HCT116 (cell line): ENCODE data around the gene EYA2. TPM values are rescaled to one million over a fixed set of nuclear protein-coding genes. Genes with fewer than 3 reads are reported as not detected.

Experiments used
- ATAC-seq: fragments of 200-7000 bp; cut with Tn5 transposase; 2 replicates; pipeline ENCODE4 v1.9.1; 2020; ENCODE audit warnings: mild to moderate bottlenecking, moderate library complexity
- BruUV-seq: library from RNA; stranded (reverse); fragments of 400-500 nt; replicated peaks from 2 replicates; lab custom pipeline; 2021; lab: Mats Ljungman, UMichigan
- CTCF ChIA-PET: fragments of 300-600 bp; sonication (Branson Sonifier 250); formaldehyde crosslinking; loops from one replicate; lab custom pipeline; 2021; ENCODE audit warnings: antibody characterized with exemption; lab: Charles Lee
- POLR2A ChIA-PET: fragments of 300-600, 350-600 bp; sonication (Branson Sonifier 250); formaldehyde crosslinking; loops from one replicate; lab custom pipeline; 2021; ENCODE audit warnings: antibody characterized with exemption; lab: Charles Lee
- RAD21 ChIA-PET, 2 experiments: fragments of 300-600 bp; sonication (Branson Sonifier 250); formaldehyde crosslinking; loops; one replicate each; lab custom pipeline; 2023; ENCODE audit warnings: low total read pairs in 2 of 2; ENCODE audit not compliant: uncharacterized antibody in 2 of 2, unreplicated experiment in 2 of 2, low non-redundant PET in 1 of 2; lab: Charles Lee
- DNase-seq: peaks from one replicate; pipeline ENCODE4 v3.0.0-alpha.2; 2010; ENCODE audit warnings: low read depth, low spot score
- H2AFZ ChIP-seq: fragments of 200-600 bp; shearing (Covaris generic), sonication (generic); 2 replicates; pipeline ENCODE4 v1.6.1; 2017; ENCODE audit warnings: low read depth, mixed run types, mixed read lengths, antibody characterized with exemption, low read length; ENCODE audit not compliant: poor library complexity, severe bottlenecking
- H3K27ac ChIP-seq: 2 replicates; pipeline ENCODE4 v1.5.1; 2012; ENCODE audit warnings: low read depth, low read length
- H3K27me3 ChIP-seq: fragments of 200-600 bp; sonication (generic); 2 replicates; pipeline ENCODE4 v1.6.1; 2016; ENCODE audit warnings: mixed run types, low read length, mixed read lengths; ENCODE audit not compliant: insufficient read depth
- H3K36me3 ChIP-seq, 2 experiments: fragments of 200-500 bp in 1 of 2; fragments of 200-600 bp in 1 of 2; sonication (Bioruptor generic) in 1 of 2; sonication (generic) in 1 of 2; 2 replicates each; pipeline versions ENCODE4 v1.5.1 to v1.6.1; 2014 to 2016; ENCODE audit warnings: low read length in 2 of 2, inconsistent platforms in 1 of 2, mixed read lengths in 1 of 2, mixed run types in 1 of 2; ENCODE audit not compliant: insufficient read depth in 2 of 2, control insufficient read depth in 1 of 2
- H3K4me1 ChIP-seq, 2 experiments: fragments of 200-600 bp in 1 of 2; sonication (generic) in 1 of 2; 2 replicates each; pipeline versions ENCODE4 v1.5.1 to v1.6.1; 2012 to 2017; ENCODE audit warnings: low read length in 2 of 2, inconsistent platforms in 1 of 2, mild to moderate bottlenecking in 1 of 2, mixed read lengths in 1 of 2, mixed run types in 1 of 2, moderate library complexity in 1 of 2; ENCODE audit not compliant: insufficient read depth in 2 of 2, control insufficient read depth in 1 of 2
- H3K4me2 ChIP-seq: fragments of 200-600 bp; sonication (generic); 2 replicates; pipeline ENCODE4 v1.6.1; 2017; ENCODE audit warnings: mixed run types, low read length, mixed read lengths
- H3K4me3 ChIP-seq, 2 experiments: fragments of 200-600 bp in 1 of 2; sonication (generic) in 1 of 2; replicated peaks in 1 of 2; 2 replicates each; pipeline ENCODE4 v1.5.1; 2011 to 2016; ENCODE audit warnings: low read length in 2 of 2, control low read depth in 1 of 2, low read depth in 1 of 2, mild to moderate bottlenecking in 1 of 2, mixed read lengths in 1 of 2, mixed run types in 1 of 2
- H3K79me2 ChIP-seq: fragments of 200-600 bp; sonication (generic); 2 replicates; pipeline ENCODE4 v1.6.1; 2017; ENCODE audit warnings: mild to moderate bottlenecking, mixed run types, low read length, moderate library complexity, mixed read lengths; ENCODE audit not compliant: insufficient read depth
- H3K9ac ChIP-seq: fragments of 200-600 bp; sonication (generic); 2 replicates; pipeline ENCODE4 v1.6.1; 2016; ENCODE audit warnings: low read length, mixed read lengths
- H3K9me2 ChIP-seq: fragments of 200-600 bp; sonication (generic), shearing (Covaris generic); 2 replicates; pipeline ENCODE4 v1.6.1; 2017; ENCODE audit warnings: mixed run types, mild to moderate bottlenecking, moderate library complexity; ENCODE audit not compliant: insufficient read depth
- H3K9me3 ChIP-seq, 2 experiments: fragments of 200-500 bp in 1 of 2; fragments of 200-600 bp in 1 of 2; sonication (Bioruptor generic) in 1 of 2; sonication (generic) in 1 of 2; 2 replicates each; pipeline ENCODE4 v1.6.1; 2014 to 2017; ENCODE audit warnings: low read length in 2 of 2, mixed read lengths in 2 of 2, inconsistent platforms in 1 of 2, low read depth in 1 of 2, mild to moderate bottlenecking in 1 of 2, mixed run types in 1 of 2, moderate library complexity in 1 of 2; ENCODE audit not compliant: control insufficient read depth in 1 of 2, insufficient read depth in 1 of 2
- H4K20me1 ChIP-seq: fragments of 200-600 bp; sonication (generic), shearing (Covaris generic); 2 replicates; pipeline ENCODE4 v1.6.1; 2017; ENCODE audit warnings: mixed run types, mild to moderate bottlenecking, moderate library complexity; ENCODE audit not compliant: insufficient read depth
- ATF3 ChIP-seq: IDR thresholded peaks from 2 replicates; pipeline ENCODE4 v1.6.1; 2012
- CEBPB ChIP-seq: IDR thresholded peaks from 2 replicates; pipeline ENCODE4 v1.6.1; 2012; ENCODE audit warnings: low read depth
- CTCF ChIP-seq, 3 experiments: fragments of 200-600 bp in 1 of 3; sonication (generic) in 1 of 3; IDR thresholded peaks in 2 of 3; conservative IDR thresholded peaks in 1 of 3; 2 replicates each; pipeline ENCODE4 v1.5.1; 2012 to 2017; ENCODE audit warnings: low read depth in 2 of 3, low read length in 2 of 3, antibody characterized with exemption in 1 of 3, borderline replicate concordance in 1 of 3, control low read depth in 1 of 3, mild to moderate bottlenecking in 1 of 3, mixed read lengths in 1 of 3, mixed run types in 1 of 3, moderate library complexity in 1 of 3; ENCODE audit not compliant: insufficient read depth in 1 of 3
- ELF1 ChIP-seq: IDR thresholded peaks from 2 replicates; pipeline ENCODE4 v1.6.1; 2012; ENCODE audit warnings: low read depth, borderline replicate concordance
- EZH2 ChIP-seq: fragments of 200-600 bp; sonication (generic); IDR thresholded peaks from 2 replicates; pipeline ENCODE4 v1.6.1; 2017; ENCODE audit warnings: antibody characterized with exemption, mixed run types
- EZH2phosphoT487 ChIP-seq: fragments of 200-600 bp; IDR thresholded peaks from 2 replicates; pipeline ENCODE4 v1.6.1; 2018; ENCODE audit warnings: antibody characterized with exemption, borderline replicate concordance
- JUND ChIP-seq: IDR thresholded peaks from 2 replicates; pipeline ENCODE4 v1.6.1; 2012
- POLR2A ChIP-seq: IDR thresholded peaks from 2 replicates; pipeline ENCODE4 v1.7.0; 2011; ENCODE audit warnings: borderline replicate concordance; ENCODE audit not compliant: insufficient read depth, insufficient read length; ENCODE audit errors: extremely low read depth
- POLR2AphosphoS5 ChIP-seq: IDR thresholded peaks from 2 replicates; pipeline ENCODE4 v1.6.1; 2011; ENCODE audit warnings: mild to moderate bottlenecking, low read depth, low read length, moderate library complexity
- SIN3A ChIP-seq: IDR thresholded peaks from 2 replicates; pipeline ENCODE4 v1.6.1; 2012; ENCODE audit warnings: low read depth
- YY1 ChIP-seq: IDR thresholded peaks from 2 replicates; pipeline ENCODE4 v1.6.1; 2011; ENCODE audit warnings: low read length, low read depth, moderate library complexity, mild to moderate bottlenecking; ENCODE audit not compliant: insufficient replicate concordance; ENCODE audit errors: extremely low read depth
- ZBTB33 ChIP-seq: IDR thresholded peaks from 2 replicates; pipeline ENCODE4 v1.6.1; 2011; ENCODE audit warnings: mild to moderate bottlenecking, low read length, moderate library complexity; ENCODE audit not compliant: insufficient replicate concordance; ENCODE audit errors: extremely low read depth
- ZFX ChIP-seq: fragments of 450-650 bp; IDR thresholded peaks from 2 replicates; pipeline ENCODE4 v1.6.1; 2017
- ZNF274 ChIP-seq: fragments of 200-500 bp; sonication (Bioruptor generic); IDR thresholded peaks from 2 replicates; pipeline ENCODE4 v1.6.1; 2014; ENCODE audit warnings: mild to moderate bottlenecking, low read depth, low read length, inconsistent platforms
- intact Hi-C: fragments of 100-400 bp; cut with micrococcal nuclease; formaldehyde crosslinking; loops from 2 replicates; pipeline ENCODE4 v1.10.0; 2022
- total RNA-seq: library from RNA; stranded (reverse); gene quantifications from one replicate; pipeline ENCODE4 v1.2.1, GENCODE V29; 2021; ENCODE audit not compliant: unreplicated experiment

Gene EYA2
- total RNA-seq, 1 experiment from 2014 or later, result not detected

- Histone ChIP-seq H3K4me1 (no peaks in the 10 kb centered on the region), H3K36me3 (no peaks in the 10 kb centered on the region), H2AFZ (no peak overlapping the region), H3K79me2 (no peaks in the 10 kb centered on the region), H3K9me2 (no peaks in the 10 kb centered on the region), H3K9me3 (no peaks in the 10 kb centered on the region), H3K27me3 (no peaks in the 10 kb centered on the region), H3K4me2 (no peak overlapping the region), H4K20me1 (no peaks in the 10 kb centered on the region), H3K27ac (no peak overlapping the region), H3K9ac (no peak overlapping the region), H3K4me3 (no peak overlapping the region)
- ChIA-PET CTCF (no interaction called here), RAD21 (no interaction called here), POLR2A (no interaction called here)
- intact Hi-C loops, result no loop called here
- DNase-seq, result no peak
- BruUV-seq, result no TSS peak
- ATAC-seq, result no peak
- TF ChIP-seq EZH2 (no peak), ZFX (no peak), POLR2A (no peak), ZBTB33 (no peak)
Observed at GRCh38 chr20:46852313-46852712, 42.3 kb upstream of the EYA2 start.

GRCh38 chr20:46853926-46854325, 40.7 kb upstream of the EYA2 start:
- ATAC-seq (no peak), DNase-seq (no peak)
- no peaks in the 10 kb centered on the region for H3K36me3 ChIP-seq
- H2AFZ ChIP-seq, result no peak overlapping the region
- intact Hi-C loops, result no loop called here
- H3K9me2 ChIP-seq, result no peaks in the 10 kb centered on the region
- no peaks in the 10 kb centered on the region for H4K20me1 ChIP-seq
- no peak overlapping the region for H3K4me2 ChIP-seq
- H3K79me2 ChIP-seq, result no peaks in the 10 kb centered on the region
- no peak overlapping the region for H3K9ac ChIP-seq
- H3K4me1 ChIP-seq, result no peaks in the 10 kb centered on the region
- no peaks in the 10 kb centered on the region for H3K27me3 ChIP-seq
- ChIA-PET CTCF (no interaction called here), POLR2A (no interaction called here), RAD21 (no interaction called here)
- H3K27ac ChIP-seq, result no peak overlapping the region
- no peak overlapping the region for H3K4me3 ChIP-seq
- no peaks in the 10 kb centered on the region for H3K9me3 ChIP-seq
- BruUV-seq, result no TSS peak
- TF ChIP-seq SIN3A (no peak), ZNF274 (no peak), EZH2 (no peak), ZFX (no peak), YY1 (no peak), CTCF (IDR thresholded peaks at IDR 0.05 in 2 of 3, conservative IDR thresholded peaks at IDR 0.05 in 1 of 3; ENCODE audit: borderline replicate concordance in 1 of 3, insufficient read depth in 1 of 3, low read depth in 2 of 3, low read length in 2 of 3) (no peak), JUND (no peak), CEBPB (no peak), ATF3 (no peak), ELF1 (no peak), POLR2A (no peak), EZH2phosphoT487 (no peak), ZBTB33 (no peak), POLR2AphosphoS5 (no peak)
